ENCODE data around the gene SEC24A.
"Not testable (repeated sequence)": the region's sequence is repeated elsewhere in the genome, so short reads cannot be mapped to it uniquely, and the experiment has no call there.

The SEC24A gene

DNA sequence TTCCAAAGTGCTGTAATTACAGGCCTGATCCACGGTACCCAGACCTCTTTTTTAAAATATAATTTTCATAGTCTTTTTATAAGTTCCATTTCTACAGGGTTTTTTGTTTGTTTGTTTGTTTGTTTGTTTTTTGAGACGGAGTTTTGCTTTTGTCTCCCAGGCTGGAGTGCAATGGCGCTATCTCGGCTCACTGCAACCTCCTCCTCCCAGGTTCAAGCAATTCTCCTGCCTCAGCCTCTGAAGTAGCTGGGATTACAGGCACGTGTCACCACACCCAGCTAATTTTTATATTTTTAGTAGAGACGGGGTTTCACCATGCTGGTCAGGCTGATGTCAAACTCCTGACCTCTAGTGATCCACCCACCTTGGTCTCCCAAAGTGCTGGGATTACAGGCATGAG is 2.1 kb downstream of the SEC24A start:
- DNase-seq (ENCODE audit: low read depth in 2 of 2) = not testable (repeated sequence)

DNA sequence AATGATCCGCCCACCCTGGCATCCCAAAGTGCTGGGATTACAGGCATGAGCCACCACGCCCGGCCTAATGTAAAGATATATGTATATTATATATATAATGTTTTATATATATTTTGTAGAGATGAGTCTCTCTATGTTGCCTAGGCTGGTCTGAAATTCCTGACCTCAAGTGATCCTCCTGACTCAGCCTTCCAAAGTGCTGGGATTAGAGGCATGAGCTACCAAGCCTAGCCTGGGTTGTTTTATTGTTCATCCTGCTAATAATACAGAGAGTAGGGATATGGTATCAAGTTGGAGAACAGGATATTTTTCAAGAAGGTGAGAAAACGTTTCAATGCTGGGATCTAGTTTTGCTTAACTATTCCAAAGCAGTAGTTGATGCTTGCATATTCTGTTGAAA is 2.9 kb downstream of the SEC24A start:
- no peak for DNase-seq (ENCODE audit: low read depth in 2 of 2)

DNA sequence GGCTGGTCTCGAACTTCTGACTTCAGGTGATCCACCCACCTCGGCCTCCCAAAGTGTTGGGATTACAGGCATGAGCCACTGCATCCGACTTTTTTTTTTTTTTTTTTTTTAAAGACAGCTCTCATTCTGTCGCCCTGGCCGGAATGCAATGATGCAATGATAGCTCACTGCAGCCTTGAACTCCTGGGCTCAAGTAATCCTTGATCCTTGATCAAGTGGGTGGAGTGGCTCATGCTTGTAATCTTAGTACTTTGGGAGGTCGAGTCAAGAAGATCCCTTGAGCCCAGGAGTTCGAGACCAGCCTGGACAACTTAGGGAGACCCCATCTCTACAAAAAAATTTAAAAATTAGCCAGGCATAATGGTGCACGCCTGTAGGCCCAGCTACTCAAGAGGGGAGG is 8.1 kb downstream of the SEC24A start:
- DNase-seq (ENCODE audit: low read depth in 2 of 2) = no peak

DNA sequence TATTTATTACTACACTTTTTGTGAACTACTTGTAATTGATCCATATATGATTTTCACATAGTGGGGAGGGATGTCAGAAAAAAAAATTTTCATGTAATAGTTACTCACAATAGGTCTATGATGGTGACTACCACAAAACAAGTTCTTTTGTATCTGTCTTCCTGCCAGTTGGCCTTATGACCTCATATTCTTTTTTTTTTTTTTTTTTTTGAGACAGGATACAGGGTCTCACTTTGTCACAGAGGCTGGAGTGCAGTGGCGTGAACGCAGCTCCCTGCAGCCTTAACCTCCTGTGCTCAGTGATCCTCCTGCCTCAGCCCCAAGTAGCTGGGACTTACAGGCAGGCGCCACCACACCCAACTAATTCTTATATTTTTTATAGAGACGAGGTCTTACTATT is 10.9 kb downstream of the SEC24A start:
- no peak for DNase-seq (ENCODE audit: low read depth in 2 of 2)

DNA sequence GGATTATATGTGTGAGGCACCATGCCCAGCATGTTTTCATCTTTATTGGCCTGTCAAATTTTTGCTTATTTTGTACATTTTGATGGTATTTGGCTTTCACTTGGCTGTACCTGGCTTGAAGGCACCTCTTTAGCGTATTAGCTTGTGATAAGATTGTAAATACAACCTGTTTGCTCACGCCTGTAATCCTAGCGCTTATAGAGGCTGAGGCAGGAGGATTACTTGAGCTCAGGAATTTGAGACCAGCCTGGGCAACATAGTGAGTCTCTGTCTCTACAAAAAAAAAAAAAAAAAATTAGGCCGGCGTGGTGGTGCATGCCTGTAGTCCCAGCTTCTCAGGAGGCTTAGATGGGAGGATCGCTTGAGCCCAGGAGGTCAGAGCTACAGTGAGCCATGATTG is 11.3 kb downstream of the SEC24A start:
- no peak for DNase-seq (ENCODE audit: low read depth in 2 of 2)

DNA sequence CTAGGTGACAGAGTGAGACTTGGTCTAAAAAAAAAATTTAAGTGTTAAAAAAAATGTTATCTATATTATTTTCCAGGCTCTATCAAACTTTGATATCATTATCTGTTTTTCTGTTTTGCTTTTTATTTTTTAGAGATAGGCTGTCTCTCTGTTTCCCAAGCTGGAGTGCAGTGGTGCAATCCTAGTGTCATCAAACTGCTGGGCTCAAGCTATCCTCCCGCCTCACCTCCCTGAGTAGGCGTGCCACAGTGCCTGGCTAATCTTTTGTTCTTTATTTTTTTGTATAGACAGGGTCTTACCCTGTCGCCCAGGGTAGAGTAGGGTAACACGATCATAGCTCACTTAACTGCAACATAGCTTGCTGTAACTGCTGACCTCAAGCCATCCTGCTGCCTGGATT is 14.4 kb downstream of the SEC24A start:
- DNase-seq (ENCODE audit: low read depth in 2 of 2) = no peak

DNA sequence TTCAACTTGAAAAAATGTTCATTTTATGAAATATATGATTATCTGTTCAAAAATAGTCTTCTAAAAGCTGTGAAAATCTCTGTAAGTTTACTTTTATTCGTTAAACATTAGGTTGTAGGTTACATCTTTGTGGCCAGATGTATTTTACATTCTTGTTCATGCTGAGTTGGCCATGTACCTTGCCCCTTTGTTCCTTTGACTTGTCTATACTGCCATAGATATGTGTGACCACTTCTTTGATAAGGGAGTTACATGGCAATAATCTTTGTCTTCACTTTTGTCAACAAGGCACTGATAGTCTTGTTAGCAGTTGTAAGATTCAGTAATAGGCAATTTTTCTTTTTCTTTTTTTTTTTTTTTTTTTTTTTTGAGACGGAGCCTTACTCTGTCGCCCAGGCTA is 15.9 kb downstream of the SEC24A start:
- DNase-seq (ENCODE audit: low read depth in 2 of 2) = no peak

DNA sequence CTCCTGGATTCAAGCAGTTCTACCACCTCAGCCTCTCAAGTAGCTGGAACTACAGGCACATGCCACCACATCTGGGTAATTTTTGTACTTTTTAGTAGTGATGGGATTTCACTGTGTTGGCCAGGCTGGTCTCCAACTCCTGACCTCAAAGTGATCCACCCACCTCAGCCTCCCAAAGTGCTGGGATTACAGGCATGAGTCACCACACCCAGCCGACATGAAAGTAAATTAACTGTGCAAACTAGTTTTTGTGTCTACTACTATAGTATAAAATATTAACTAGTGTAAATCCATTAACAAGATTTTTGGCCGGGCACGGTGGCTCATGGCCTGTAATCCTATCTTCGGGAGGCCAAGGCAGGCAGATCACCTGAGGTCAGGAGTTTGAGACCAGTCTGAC is 25.0 kb downstream of the SEC24A start:
- not testable (repeated sequence) for DNase-seq (ENCODE audit: low read depth in 2 of 2)

DNA sequence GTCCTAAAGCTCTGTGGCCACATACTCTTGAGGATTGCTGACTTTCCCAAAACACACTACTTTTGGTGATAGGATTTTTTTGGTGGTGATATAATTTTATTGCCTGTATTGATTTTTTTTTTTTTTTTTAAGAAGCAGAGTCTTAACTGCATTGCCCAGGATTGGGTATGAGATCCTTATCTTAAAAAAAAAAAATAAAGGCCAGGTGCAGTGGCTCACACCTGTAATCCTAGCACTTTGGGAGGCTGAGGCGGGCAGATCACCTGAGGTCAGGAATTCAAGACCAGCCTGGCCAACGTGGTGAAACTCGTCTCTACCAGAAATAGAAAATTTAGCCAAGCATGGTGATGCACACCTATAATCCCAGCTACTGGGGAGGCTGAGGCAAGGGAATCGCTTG is 28.8 kb downstream of the SEC24A start:
- DNase-seq (ENCODE audit: low read depth in 2 of 2) = not testable (repeated sequence)

DNA sequence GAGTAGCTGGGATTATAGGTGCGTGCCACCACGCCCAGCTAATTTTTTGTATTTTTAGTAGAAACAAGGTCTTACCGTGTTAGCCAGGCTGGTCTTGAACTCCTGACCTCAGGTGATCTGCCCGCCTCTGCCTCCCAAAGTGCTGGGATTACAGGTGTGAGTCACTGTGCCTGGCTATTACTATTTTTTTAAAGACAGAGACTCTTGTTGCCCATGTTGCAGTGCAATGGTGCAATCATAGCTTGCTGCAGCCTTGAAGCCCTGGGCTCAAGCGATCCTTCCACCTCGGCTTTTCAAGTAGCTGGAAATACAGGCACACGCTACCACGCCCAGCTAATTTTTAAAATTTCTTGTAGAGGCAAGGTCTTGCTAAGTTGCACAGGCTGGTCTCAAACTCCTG is 41.6 kb downstream of the SEC24A start:
- not testable (repeated sequence) for DNase-seq (ENCODE audit: low read depth in 2 of 2)

DNA sequence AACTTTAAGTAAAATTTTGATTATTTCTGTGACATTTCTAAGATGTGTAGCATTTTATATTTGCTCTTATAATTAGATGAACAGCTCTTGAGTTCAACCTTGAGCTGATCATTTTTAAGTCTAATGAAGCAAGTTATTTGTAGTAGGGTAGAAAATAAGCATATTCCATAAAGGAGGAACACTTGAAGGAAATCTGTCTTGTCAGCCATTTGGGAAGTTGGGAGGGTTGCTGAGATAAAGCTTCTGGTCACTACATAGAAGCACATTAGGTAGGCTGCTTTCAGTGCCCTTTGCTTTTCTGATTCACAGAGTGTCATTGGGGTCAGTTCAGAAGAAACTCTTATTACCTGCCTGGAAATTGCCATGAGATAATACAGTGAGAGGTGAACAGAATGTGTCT is 44.1 kb downstream of the SEC24A start:
- no peak for DNase-seq (ENCODE audit: low read depth in 2 of 2)

DNA sequence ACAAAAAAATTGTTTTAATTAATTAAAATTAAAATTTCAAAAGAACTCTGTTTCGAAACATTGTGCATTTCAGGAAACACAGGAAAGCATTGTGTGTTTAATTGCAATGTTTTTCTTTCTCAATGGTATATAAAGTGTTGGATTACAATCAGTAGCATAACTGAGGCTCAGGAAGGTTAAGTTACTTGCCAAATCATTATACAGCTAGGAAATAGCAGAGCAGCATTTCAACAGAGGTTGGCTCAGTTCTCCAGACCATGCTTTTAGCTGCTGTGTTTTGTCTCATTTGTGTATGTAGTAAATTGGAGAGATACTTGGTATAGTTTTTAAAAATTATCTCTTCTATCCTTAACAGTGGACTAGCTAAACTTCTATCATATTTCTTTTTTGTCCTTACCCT is 59.7 kb downstream of the SEC24A start:
- DNase-seq (ENCODE audit: low read depth in 2 of 2) = no peak

DNA sequence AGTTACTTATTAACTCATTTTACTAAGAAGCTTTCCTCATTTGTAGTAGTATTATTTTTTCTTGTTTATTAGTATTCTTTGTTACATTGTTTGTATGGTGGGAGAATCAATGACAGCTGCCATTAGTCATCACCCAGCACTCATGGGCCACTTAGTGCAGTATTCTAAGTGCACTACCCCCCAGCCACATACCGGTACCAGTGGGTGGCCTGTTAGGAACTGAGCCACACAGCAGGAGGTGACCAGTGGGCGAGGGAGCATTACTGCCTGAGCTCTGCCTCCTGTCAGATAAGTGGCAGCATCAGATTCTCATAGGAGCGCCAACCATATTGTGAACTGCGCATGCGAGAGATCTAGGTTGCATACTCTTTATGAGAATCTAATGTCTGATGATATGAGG is 65.5 kb downstream of the SEC24A start:
- no peak for DNase-seq (ENCODE audit: low read depth in 2 of 2)

DNA sequence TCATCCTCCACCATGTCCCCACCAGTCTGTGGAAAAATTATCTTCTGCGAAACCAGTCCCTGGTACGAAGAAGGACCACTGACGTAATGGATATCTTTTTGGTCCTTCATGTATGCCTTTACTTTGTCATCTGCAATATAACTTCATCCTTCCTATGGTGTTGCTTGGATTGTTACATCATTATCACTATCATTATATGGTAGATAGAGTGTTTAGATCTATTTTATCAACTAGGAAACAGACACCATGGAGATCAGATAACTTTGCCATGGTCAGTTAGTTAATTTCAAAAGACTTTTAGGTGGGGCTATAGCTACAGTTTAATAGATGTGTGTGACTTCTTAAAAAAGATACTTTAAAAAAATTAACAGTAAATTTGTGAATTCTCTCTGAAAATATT is 66.0 kb downstream of the SEC24A start:
- DNase-seq (ENCODE audit: low read depth in 2 of 2) = no peak

DNA sequence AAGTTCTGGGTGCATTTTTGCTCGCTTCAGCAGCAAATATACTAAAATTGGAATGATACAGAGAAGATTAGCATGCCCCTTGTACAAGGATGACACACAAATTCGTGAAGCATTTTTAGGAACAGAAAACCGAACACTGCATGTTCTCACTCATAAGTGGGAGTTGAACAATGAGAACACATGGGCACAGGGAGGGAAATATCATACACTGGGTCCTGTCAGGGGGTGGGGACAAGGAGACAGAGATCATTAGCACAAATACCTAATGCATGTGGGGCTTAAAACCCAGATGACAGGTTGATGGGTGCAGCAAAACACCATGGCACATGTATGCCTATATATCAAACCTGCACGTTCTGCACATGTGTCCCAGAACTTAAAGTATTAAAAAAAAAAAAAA is 66.9 kb downstream of the SEC24A start:
- DNase-seq (ENCODE audit: low read depth in 2 of 2) = not testable (repeated sequence)

DNA sequence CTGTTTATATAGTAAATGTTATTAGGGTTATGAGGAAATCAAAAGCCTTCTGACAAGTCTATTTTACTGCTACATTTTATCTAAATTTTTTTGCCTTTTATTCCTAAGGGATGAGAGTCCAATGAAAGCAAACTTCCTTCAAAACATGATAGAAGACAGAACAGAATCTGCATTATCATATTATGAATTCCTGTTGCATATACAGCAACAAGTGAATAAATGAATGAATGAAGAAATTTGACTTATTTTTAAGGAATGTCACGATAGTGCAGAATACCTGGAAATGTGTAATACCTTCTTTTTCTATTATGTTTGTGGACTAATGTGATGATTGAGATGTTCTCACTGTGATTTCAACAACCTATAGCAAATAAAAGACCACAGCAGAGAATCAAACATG is 76.3 kb downstream of the SEC24A start:
- no peak for DNase-seq (ENCODE audit: low read depth in 2 of 2)

DNA sequence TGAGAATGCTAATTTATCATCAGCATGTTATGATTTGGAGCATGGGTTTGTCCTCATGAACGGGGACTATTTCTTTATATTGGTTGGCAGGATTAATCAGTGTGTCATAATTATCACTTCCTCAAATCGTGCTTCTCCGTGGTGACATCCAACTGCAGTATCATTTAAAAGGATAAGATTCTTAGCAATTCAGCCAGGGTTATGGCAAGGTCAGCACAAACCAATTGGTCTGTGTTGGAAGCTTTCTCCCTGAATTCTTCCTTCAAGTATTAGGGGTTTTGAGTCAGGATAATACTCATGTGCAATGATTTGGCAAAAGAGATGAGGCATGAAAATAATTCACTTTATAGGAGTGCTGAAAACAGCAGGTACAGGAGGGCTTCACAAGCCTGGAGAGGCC is 84.2 kb downstream of the SEC24A start:
- DNase-seq (ENCODE audit: low read depth in 2 of 2) = no peak

DNA sequence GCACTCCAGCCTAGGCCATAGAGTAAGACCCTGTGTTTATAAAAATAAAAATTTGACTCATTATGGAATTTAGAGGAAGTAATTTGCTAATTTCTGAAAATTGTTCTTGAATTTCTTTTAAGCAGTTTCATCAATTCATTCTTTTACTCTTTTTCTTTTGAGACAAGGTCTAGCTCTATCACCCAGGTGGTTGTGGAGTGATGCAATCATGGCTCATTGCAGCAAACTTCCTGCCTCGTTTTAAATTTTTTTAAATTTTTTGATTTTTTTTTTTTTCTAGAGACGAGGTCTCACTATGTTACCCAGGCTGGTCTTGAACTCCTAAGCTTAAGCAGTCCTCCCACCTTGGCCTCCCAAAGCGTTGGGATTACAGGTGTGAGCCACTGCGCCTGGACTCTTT is 86.7 kb downstream of the SEC24A start:
- DNase-seq (ENCODE audit: low read depth in 2 of 2) = no peak

DNA sequence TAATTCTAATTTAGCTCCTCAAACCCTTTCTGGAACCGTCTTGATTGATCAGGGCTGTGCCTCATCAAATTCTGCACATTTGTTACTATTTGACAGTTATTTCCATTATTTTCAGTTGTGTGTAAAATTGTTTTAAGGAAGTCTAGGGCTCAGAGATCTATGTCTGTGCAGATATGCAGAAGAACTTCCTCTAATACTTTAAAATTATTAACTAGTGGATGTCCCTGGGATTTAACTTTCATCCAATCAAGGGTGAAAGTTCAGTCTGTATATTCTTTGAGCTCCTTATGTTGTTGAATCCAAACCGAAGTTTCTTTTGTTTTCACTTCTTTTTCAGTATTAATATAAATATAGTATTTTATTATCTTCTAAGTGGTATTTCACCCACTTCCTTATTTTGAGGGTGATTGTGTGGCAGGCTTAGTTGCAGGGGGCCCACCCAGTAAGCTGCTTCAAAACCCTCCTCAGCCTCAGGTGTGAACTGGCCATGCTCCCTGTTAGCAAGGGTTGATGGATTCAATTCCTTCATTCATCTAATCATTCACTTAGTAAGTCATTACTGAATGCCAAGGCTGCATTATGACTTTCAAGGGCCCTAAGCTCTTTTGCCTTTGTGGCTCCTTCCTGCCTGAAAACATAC is 87.7 kb downstream of the SEC24A start:
- DNase-seq (ENCODE audit: low read depth in 2 of 2) = no peak

DNA sequence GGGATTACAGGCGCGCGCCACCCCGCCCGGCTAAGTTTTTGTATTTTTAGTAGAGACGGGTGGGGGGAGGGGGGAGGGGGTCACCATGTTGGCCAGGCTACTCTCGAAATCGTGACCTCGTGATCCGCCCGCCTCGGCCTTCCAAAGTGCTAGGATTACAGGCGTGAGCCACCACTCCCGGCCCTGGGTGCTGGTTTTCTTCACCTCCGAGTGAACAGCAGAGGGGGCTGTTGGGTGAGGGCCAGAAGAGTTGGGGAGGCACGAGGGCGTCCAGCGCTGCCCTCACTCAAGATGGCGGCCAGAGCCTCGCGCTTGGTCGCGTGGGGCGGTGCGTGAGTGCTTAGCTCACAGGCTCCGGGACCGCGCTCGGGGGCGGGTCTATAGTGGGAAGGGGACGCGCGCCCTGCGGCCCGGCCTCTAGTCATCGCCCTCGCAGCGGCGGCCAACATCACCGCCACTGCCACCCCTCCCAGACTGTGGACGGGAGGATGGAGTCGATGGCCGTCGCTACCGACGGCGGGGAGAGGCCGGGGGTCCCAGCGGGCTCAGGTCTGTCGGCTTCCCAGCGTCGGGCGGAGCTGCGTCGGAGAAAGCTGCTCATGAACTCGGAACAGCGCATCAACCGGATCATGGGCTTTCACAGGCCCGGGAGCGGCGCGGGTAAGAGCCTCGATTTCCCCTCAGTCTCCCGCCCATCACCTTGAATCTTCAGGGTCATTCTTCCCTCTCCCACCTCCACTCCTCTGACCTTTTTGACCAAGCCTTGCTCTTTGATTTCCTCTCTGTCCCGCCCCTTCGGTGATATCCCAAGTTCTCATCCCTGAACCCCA is 89.8 kb downstream of the SEC24A start, which contains the start of gene CAMLG:
TSS of gene CAMLG (plus strand) at position 416 of the 830 bp plus-strand sequence. CDS start at position 489, 73 bp downstream.
- DNase-seq (ENCODE audit: low read depth in 2 of 2) = peak; percentile 96 to 97

DNA sequence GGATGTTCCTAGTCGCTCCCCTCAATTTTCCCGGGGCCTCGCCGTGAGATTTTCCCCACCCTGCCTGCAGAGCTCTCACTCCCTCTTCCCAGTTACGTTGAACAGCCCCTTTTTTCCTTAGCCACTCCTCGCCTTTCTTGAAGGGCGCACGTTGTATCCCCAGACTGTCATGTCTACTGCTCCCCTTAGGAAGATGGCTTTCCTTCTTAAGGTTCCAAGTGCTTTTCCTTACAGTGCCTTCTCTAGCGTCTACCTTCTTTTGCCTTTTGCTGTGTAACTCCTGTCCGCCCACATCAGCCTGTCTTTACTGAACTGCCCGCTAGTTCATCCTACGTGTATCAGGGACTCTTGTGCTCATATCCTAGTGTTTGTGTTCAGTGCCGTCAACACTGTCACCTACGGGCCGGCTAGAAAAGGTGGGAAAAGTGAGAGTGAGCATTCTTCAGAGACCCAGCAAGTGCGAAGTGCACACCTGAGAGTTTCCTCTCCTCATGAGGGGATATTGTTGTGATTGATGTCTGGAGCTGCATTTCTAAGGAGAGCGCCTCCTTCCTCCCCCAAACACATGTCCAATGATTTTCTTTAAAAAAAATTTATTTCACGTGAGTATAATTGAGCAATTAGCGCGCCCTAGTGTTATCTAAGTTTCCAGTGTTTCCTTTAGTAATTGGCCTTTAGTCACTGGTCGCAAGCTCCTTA is 90.5 kb downstream of the SEC24A start:
- peak; percentile 7 to 22 for DNase-seq (ENCODE audit: low read depth in 2 of 2)

DNA sequence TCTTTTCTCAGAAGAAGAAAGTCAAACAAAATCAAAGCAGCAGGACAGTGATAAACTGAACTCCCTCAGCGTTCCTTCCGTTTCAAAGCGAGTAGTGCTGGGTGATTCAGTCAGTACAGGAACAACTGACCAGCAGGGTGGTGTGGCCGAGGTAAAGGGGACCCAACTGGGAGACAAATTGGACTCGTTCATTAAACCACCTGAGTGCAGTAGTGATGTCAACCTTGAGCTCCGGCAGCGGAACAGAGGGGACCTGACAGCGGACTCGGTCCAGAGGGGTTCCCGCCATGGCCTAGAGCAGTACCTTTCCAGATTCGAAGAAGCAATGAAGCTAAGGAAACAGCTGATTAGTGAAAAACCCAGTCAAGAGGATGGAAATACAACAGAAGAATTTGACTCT is 92.5 kb downstream of the SEC24A start:
- no peak for DNase-seq (ENCODE audit: low read depth in 2 of 2)

DNA sequence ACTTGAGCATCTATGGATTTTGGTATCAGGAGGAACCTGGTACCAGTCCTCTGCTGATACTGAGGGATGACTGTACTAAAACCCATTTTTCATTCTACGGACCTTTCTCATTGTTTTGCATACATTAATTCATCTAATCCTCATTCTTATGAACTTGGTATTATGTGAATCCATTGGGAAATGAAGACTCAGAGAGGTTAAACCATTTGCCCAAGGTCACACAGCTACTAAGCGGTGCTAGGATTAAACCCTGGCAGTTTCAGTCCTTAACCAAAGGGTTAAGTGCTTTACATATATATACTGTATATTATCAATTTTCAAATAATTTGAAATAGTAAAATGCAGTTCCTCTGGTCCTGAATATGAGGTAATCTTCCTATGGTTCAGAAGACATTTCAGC is 93.5 kb downstream of the SEC24A start:
- no peak for DNase-seq (ENCODE audit: low read depth in 2 of 2)
